ENCODE results near the gene TMED6.

DNA sequence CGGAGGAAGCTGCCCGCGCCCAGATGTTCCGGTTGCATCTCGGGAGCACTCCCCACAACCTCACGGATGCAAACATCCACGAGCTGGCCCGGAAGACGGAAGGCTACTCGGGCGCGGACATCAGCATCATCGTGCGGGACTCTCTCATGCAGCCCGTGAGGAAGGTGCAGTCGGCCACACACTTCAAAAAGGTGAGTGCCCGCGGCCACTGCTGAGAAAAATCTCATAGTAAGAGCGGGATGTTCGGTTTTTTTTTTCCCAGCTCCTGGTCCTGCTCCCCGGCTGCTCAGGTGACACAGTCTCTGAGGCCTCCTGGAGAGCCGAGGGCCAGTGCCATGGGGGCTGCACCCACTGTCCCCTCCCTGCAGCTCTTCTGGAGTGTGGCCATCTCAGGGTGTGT is 30.5 kb downstream of the TMED6 start:
- TF ChIP-seq FOXP2 (optimal IDR thresholded peaks at IDR 0.05; ENCODE audit: control extremely low read depth, extremely low read length, insufficient read depth) (no peak), POLR2AphosphoS5 (IDR thresholded peaks at IDR 0.05; ENCODE audit: borderline replicate concordance, low read depth, low read length) (no peak), EZH2 (IDR thresholded peaks at IDR 0.05) (no peak)

Data from SK-N-MC (cell line).